ENCODE results near the gene EPC1. TPM values are rescaled to one million over a fixed set of nuclear protein-coding genes. Genes with fewer than 3 reads are reported as not detected.

Gene EPC1
- total and polyA plus RNA-seq, 2 of the 8 experiments (the other 6 are each of a cell fraction or from before 2014, with no cell fraction given) = 23.7 to 42.3 TPM

DNA sequence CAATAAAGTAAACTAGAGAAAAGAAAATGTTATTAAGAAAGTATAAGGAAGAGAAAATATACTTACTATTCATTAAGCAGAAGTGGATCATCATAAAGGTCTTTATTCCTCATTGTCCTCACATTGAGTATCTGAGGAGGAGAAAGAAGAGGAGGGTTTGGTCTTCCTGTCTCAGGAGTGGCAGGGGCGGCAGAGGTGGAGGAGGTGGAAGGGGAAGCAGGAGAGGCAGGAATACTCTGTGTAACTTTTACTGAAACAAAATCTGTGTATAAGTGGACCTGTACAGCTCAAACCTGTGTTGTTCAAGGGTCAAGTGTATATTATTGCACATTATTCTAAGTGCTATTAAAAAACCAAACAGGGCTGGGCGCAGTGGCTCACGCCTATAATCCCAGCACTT lies 34.2 kb upstream of the EPC1 start:
- ChIA-PET CTCF (ENCODE audit: partially characterized antibody) (no interaction called here), POLR2A (ENCODE audit: partially characterized antibody) (no interaction called here)
- Histone ChIP-seq H3K23me2 (ENCODE audit: low read depth, low read length) (peaks cover 2% of the 10 kb centered on the region), H2BK120ac (replicated peaks; ENCODE audit: low read depth, low read length) (no peak overlapping the region), H3K4ac (replicated peaks; ENCODE audit: insufficient read length, low read depth, low read length) (no peak overlapping the region), H3K79me2 (ENCODE audit: control insufficient read depth in 1 of 2, insufficient read depth in 2 of 2, low read length in 2 of 2) (peaks cover 0 to 23% of the 10 kb centered on the region in 2 experiments; a peak in 2 of 4 replicates), H3K18ac (ENCODE audit: extremely low read depth, low read length) (no peak overlapping the region), H3K56ac (replicated peaks; ENCODE audit: insufficient read length, low read depth, low read length) (no peak overlapping the region), H2AK5ac (ENCODE audit: low read depth, low read length) (no peak overlapping the region), H3K4me2 (ENCODE audit: insufficient read depth in 1 of 2, low read depth in 2 of 2, low read length in 2 of 2) (no peak overlapping the region), H4K5ac (ENCODE audit: insufficient read length, low read depth, low read length) (no peak overlapping the region), H2BK20ac (ENCODE audit: low read length) (no peak overlapping the region), H3K9me3 (ENCODE audit: insufficient read depth in 2 of 2, low read depth in 1 of 2, low read length in 1 of 2) (no peaks in the 10 kb centered on the region), H4K91ac (replicated peaks; ENCODE audit: insufficient read length, low read length) (no peak overlapping the region), H2BK12ac (ENCODE audit: low read depth, low read length) (no peak overlapping the region), H2BK15ac (ENCODE audit: low read length) (no peak overlapping the region), H3K23ac (ENCODE audit: insufficient read length) (no peak overlapping the region), H3K14ac (ENCODE audit: insufficient read length) (no peak overlapping the region), H3K27ac (ENCODE audit: low read depth, low read length) (no peak overlapping the region), H3K4me3 (ENCODE audit: extremely low read depth in 1 of 4, insufficient read depth in 2 of 4, low read depth in 3 of 4, low read length in 4 of 4) (no peak overlapping the region), H3K36me3 (ENCODE audit: control insufficient read depth in 2 of 4, insufficient read depth in 4 of 4, low read length in 3 of 4) (no peaks in the 10 kb centered on the region), H2BK5ac (ENCODE audit: low read depth, low read length) (no peak overlapping the region), H2AFZ (ENCODE audit: low read length) (no peak overlapping the region), H4K20me1 (replicated peaks in 1 of 2; ENCODE audit: control insufficient read depth in 1 of 2, insufficient read depth in 2 of 2, low read length in 2 of 2) (no peaks in the 10 kb centered on the region), H3K9ac (replicated peaks in 1 of 4; ENCODE audit: extremely low read depth in 1 of 4, low read depth in 3 of 4, low read length in 3 of 4) (no peak overlapping the region), H3K79me1 (ENCODE audit: low read depth, low read length) (no peaks in the 10 kb centered on the region), H4K8ac (ENCODE audit: extremely low read depth, insufficient read depth, low read length) (no peak overlapping the region), H3K27me3 (replicated peaks in 1 of 4; ENCODE audit: control insufficient read depth in 3 of 4, extremely low read depth in 1 of 4, insufficient read depth in 3 of 4, low read length in 3 of 4) (no peaks in the 10 kb centered on the region), H3K4me1 (replicated peaks in 1 of 4; ENCODE audit: control insufficient read depth in 3 of 4, insufficient read depth in 4 of 4, low read length in 3 of 4) (peaks cover 0 to 6% (median 5%) of the 10 kb centered on the region in 4 experiments; a peak in 3 of 7 replicates)
- 85% methylated on average over 3 of the region's 3 CpGs; no CpG with 5 or more reads in 1 of the 2 experiments for WGBS, 2 experiments (ENCODE audit: extremely low coverage in 1 of 2, insufficient coverage in 1 of 2, insufficient read length in 1 of 2, insufficient replicate concordance in 2 of 2, low coverage in 1 of 2, low lambda C conversion rate in 2 of 2, missing lambda C conversion rate in 1 of 2)
- no peak for FAIRE-seq
- no peak for DNase-seq (ENCODE audit: low read depth in 1 of 2, low spot score in 2 of 2)
- TF ChIP-seq BCL11A (IDR thresholded peaks at IDR 0.05; ENCODE audit: low read depth in 2 of 2, low read length in 2 of 2) = no peak
- no peak for TF ChIP-seq RXRA (IDR thresholded peaks at IDR 0.05; ENCODE audit: insufficient read depth, low read depth, low read length)
- TF ChIP-seq RBBP5 (IDR thresholded peaks at IDR 0.05; ENCODE audit: borderline replicate concordance, low read depth, low read length) = no peak
- no peak for TF ChIP-seq KDM4A (IDR thresholded peaks at IDR 0.05; ENCODE audit: low read depth, low read length, severe bottlenecking)
- TF ChIP-seq, protein P1, sequence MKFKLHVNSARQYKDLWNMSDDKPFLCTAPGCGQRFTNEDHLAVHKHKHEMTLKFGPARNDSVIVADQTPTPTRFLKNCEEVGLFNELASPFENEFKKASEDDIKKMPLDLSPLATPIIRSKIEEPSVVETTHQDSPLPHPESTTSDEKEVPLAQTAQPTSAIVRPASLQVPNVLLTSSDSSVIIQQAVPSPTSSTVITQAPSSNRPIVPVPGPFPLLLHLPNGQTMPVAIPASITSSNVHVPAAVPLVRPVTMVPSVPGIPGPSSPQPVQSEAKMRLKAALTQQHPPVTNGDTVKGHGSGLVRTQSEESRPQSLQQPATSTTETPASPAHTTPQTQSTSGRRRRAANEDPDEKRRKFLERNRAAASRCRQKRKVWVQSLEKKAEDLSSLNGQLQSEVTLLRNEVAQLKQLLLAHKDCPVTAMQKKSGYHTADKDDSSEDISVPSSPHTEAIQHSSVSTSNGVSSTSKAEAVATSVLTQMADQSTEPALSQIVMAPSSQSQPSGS (IDR thresholded peaks at IDR 0.05; ENCODE audit: low read length) = no peak
- no peak for TF ChIP-seq SIN3A (conservative IDR thresholded peaks at IDR 0.05 in 1 of 2, IDR thresholded peaks at IDR 0.05 in 1 of 2; ENCODE audit: low read depth in 1 of 2, low read length in 2 of 2)
- no peak for TF ChIP-seq TBP (IDR thresholded peaks at IDR 0.05; ENCODE audit: low read depth, low read length)
- no peak for TF ChIP-seq POLR2AphosphoS5 (IDR thresholded peaks at IDR 0.05; ENCODE audit: low read depth, low read length)
- TF ChIP-seq EP300 (IDR thresholded peaks at IDR 0.05; ENCODE audit: borderline replicate concordance in 1 of 2, low read depth in 2 of 2, low read length in 2 of 2) = no peak
- no peak for TF ChIP-seq SP1 (IDR thresholded peaks at IDR 0.05; ENCODE audit: low read depth, low read length)
- TF ChIP-seq TAF7 (optimal IDR thresholded peaks at IDR 0.05; ENCODE audit: borderline replicate concordance, low read depth, low read length) = no peak
- TF ChIP-seq SIX5 (IDR thresholded peaks at IDR 0.05; ENCODE audit: low read depth, low read length) = no peak
- no peak for TF ChIP-seq POU5F1 (IDR thresholded peaks at IDR 0.05; ENCODE audit: low read depth, low read length)

All from H1 (cell line).